HL-60 (cell line): ENCODE data around the gene OXER1.

ENCODE experiments used
- CTCF ChIP-seq: IDR thresholded peaks from one replicate; pipeline ENCODE4 v1.5.1; 2011; ENCODE audit warnings: low read length, control low read depth, inconsistent platforms; ENCODE audit not compliant: insufficient read depth
- POLR2AphosphoS5 ChIP-seq: IDR thresholded peaks from 2 replicates; pipeline ENCODE4 v1.6.1; 2012; ENCODE audit warnings: low read depth
- REST ChIP-seq: IDR thresholded peaks from 2 replicates; pipeline ENCODE4 v1.6.1; 2012; ENCODE audit warnings: low read depth; ENCODE audit not compliant: insufficient replicate concordance
- SPI1 ChIP-seq: IDR thresholded peaks from 2 replicates; pipeline ENCODE4 v1.6.1; 2012; ENCODE audit warnings: low read depth, mild to moderate bottlenecking, borderline replicate concordance

- TF ChIP-seq CTCF: no peak
- TF ChIP-seq POLR2AphosphoS5: no peak
- TF ChIP-seq REST: no peak
- no peak for TF ChIP-seq SPI1
Measured at GRCh38 chr2:42806786-42807185, 42.9 kb upstream of the OXER1 start.
